K562 (cell line): Measurements from ENCODE around the gene SLC29A3. TPM values are rescaled to one million over a fixed set of nuclear protein-coding genes. Genes with fewer than 3 reads are reported as not detected.

Experiments used
- ATAC-seq: fragments of 200-7000 bp; cut with Tn5 transposase; 3 replicates; pipeline ENCODE4 v1.9.1; 2020; ENCODE audit warnings: moderate library complexity
- BruUV-seq: library from RNA; stranded (reverse); fragments of 400-500 nt; replicated peaks from 2 replicates; lab custom pipeline; 2021; lab: Mats Ljungman, UMichigan
- CTCF ChIA-PET: fragments of 300-600 bp; formaldehyde crosslinking; extraction: SDS; loops from one replicate; lab custom pipeline; 2021; ENCODE audit warnings: low intra/inter-chr PET ratio; lab: Yijun Ruan, JAX
- POLR2A ChIA-PET: fragments of 300-600, 350-650 bp; sonication (Branson Sonifier 250); formaldehyde crosslinking; extraction: SDS; loops from one replicate; lab custom pipeline; 2021; ENCODE audit warnings: antibody characterized with exemption, inconsistent platforms; lab: Yijun Ruan, JAX
- DNase-seq, 4 experiments: peaks; one replicate each; pipeline versions ENCODE4 v3.0.0 to v3.0.0-alpha.2; 2011 to 2018; ENCODE audit warnings: low spot score in 3 of 4, mixed read lengths in 3 of 4; ENCODE audit errors: extremely low read depth in 1 of 4
- FAIRE-seq: peaks from 2 replicates; lab custom pipeline; 2011; peaks lifted over from hg19 to GRCh38; lab: Jason Lieb, UNC
- H2AFZ ChIP-seq: 2 replicates; pipeline ENCODE4 v1.6.0; 2011; ENCODE audit warnings: low read depth, low read length, control low read depth, inconsistent platforms
- H3K27ac ChIP-seq: fragments of 200-600 bp; 3 replicates; pipeline ENCODE4 v1.8.0; 2011; ENCODE audit warnings: low read depth, mild to moderate bottlenecking, control low read depth, inconsistent platforms, low read length, moderate library complexity, mixed read lengths; ENCODE audit errors: extremely low read depth
- H3K27me3 ChIP-seq, 2 experiments: fragments of 300-600 bp in 1 of 2; 2 replicates in 1 of 2; 3 replicates in 1 of 2; pipeline versions ENCODE4 v1.6.0 to v1.8.0; 2011; ENCODE audit warnings: inconsistent platforms in 2 of 2, low read length in 2 of 2, mild to moderate bottlenecking in 1 of 2, mixed read lengths in 1 of 2, moderate library complexity in 1 of 2; ENCODE audit not compliant: control insufficient read depth in 2 of 2, insufficient read depth in 2 of 2
- H3K36me3 ChIP-seq: fragments of 300-600 bp; 3 replicates; pipeline ENCODE4 v1.8.0; 2011; ENCODE audit warnings: mild to moderate bottlenecking, low read length, inconsistent platforms; ENCODE audit not compliant: control insufficient read depth, insufficient read depth
- H3K4me1 ChIP-seq, 2 experiments: fragments of 200-600 bp in 1 of 2; replicated peaks in 1 of 2; 2 replicates in 1 of 2; 3 replicates in 1 of 2; pipeline versions ENCODE4 v1.5.1 to v1.8.0; 2011; ENCODE audit warnings: inconsistent platforms in 2 of 2, low read length in 2 of 2, mild to moderate bottlenecking in 1 of 2, mixed read lengths in 1 of 2, moderate library complexity in 1 of 2; ENCODE audit not compliant: control insufficient read depth in 2 of 2, insufficient read depth in 2 of 2
- H3K4me2 ChIP-seq: 2 replicates; pipeline ENCODE4 v1.6.1; 2011; ENCODE audit warnings: low read length, control low read depth, inconsistent platforms, mixed read lengths; ENCODE audit not compliant: insufficient read depth
- H3K4me3 ChIP-seq: fragments of 200-600 bp; sonication (generic), shearing (Covaris generic); 2 replicates; pipeline ENCODE4 v1.5.1; 2016; ENCODE audit warnings: control low read depth, inconsistent platforms
- H3K79me2 ChIP-seq: fragments of 200-600 bp; 3 replicates; pipeline ENCODE4 v1.8.0; 2011; ENCODE audit warnings: low read length, inconsistent platforms; ENCODE audit not compliant: control insufficient read depth, insufficient read depth
- H3K9ac ChIP-seq, 2 experiments: 2 replicates each; pipeline versions ENCODE4 v1.6.0 to v1.6.1; 2011; ENCODE audit warnings: low read depth in 2 of 2, low read length in 2 of 2, control low read depth in 1 of 2, inconsistent platforms in 1 of 2, mild to moderate bottlenecking in 1 of 2, mixed read lengths in 1 of 2; ENCODE audit not compliant: insufficient read depth in 1 of 2
- H3K9me1 ChIP-seq: one replicate; pipeline ENCODE4 v1.6.0; 2011; ENCODE audit warnings: inconsistent platforms, mild to moderate bottlenecking, low read length, moderate library complexity; ENCODE audit not compliant: control insufficient read depth, insufficient read depth
- H3K9me3 ChIP-seq: replicated peaks from 2 replicates; pipeline ENCODE4 v1.5.1; 2011; ENCODE audit warnings: low read depth, low read length, inconsistent platforms; ENCODE audit not compliant: control insufficient read depth, insufficient read depth
- H4K20me1 ChIP-seq: replicated peaks from 2 replicates; pipeline ENCODE4 v1.6.1; 2011; ENCODE audit warnings: low read length, inconsistent platforms, mixed read lengths; ENCODE audit not compliant: control insufficient read depth, insufficient read depth
- FOXA3 ChIP-seq, 2 experiments: fragments of 450-650 bp in 1 of 2; sonication (generic) in 1 of 2; formaldehyde crosslinking; IDR thresholded peaks in 1 of 2; conservative IDR thresholded peaks in 1 of 2; 2 replicates each; pipeline versions ENCODE4 v1.4.0 to v1.8.0; 2020 to 2022; ENCODE audit warnings: mild to moderate bottlenecking in 2 of 2, missing genetic modification reagents in 1 of 2
- RBBP5 ChIP-seq: fragments of 200-600 bp; sonication (generic); IDR thresholded peaks from 2 replicates; pipeline ENCODE4 v1.6.1; 2012; ENCODE audit warnings: borderline replicate concordance, mild to moderate bottlenecking, low read length, control low read depth, inconsistent platforms; ENCODE audit not compliant: insufficient read depth, poor library complexity, severe bottlenecking
- RBM15 ChIP-seq: fragments of 200-400 bp; formaldehyde crosslinking; IDR thresholded peaks from 2 replicates; pipeline ENCODE4 v1.6.1; 2018; ENCODE audit warnings: mild to moderate bottlenecking, low read length, moderate library complexity; ENCODE audit not compliant: insufficient read depth
- RERE ChIP-seq: sonication (generic); formaldehyde crosslinking; IDR thresholded peaks from 2 replicates; pipeline ENCODE4 v1.8.0; 2023; ENCODE audit warnings: missing genetic modification reagents, mild to moderate bottlenecking, borderline replicate concordance
- ZFX ChIP-seq: sonication (generic); formaldehyde crosslinking; IDR thresholded peaks from 2 replicates; pipeline ENCODE4 v1.8.0; 2022; ENCODE audit warnings: mild to moderate bottlenecking, missing genetic modification reagents, moderate library complexity
- ZNF511 ChIP-seq: sonication (generic); formaldehyde crosslinking; IDR thresholded peaks from 2 replicates; pipeline ENCODE4 v1.8.0; 2022; ENCODE audit warnings: mild to moderate bottlenecking, missing genetic modification reagents
- ZNF512 ChIP-seq: IDR thresholded peaks from 2 replicates; pipeline ENCODE4 v1.6.1; 2016; ENCODE audit warnings: missing genetic modification characterization, missing compliant biosample characterization
- ZNF707 ChIP-seq: fragments of 250-450 bp; sonication (Bioruptor Pico); conservative IDR thresholded peaks from 2 replicates; pipeline ENCODE4 v1.8.0; 2022; ENCODE audit warnings: inconsistent platforms, mild to moderate bottlenecking, moderate library complexity
- WGBS: fragments of 100-300 bp; shearing (Covaris generic); methylation state at CpG from one replicate; pipeline ENCODE4 v1.1.6; 2016; ENCODE audit warnings: low coverage, mixed read lengths; ENCODE audit not compliant: insufficient coverage; ENCODE audit errors: missing lambda C conversion rate; 5-methylcytosine and 5-hydroxymethylcytosine counted together
- in situ Hi-C: fragments of 300-500 bp; cut with MboI; formaldehyde crosslinking; loops from 4 replicates; pipeline ENCODE4 v1.15.0; 2018; ENCODE audit warnings: inconsistent platforms, mixed read lengths
- intact Hi-C: fragments of 100-400 bp; cut with micrococcal nuclease; formaldehyde crosslinking; loops from 2 replicates; pipeline ENCODE4 v1.14.2; 2022
- polyA plus RNA-seq, 8 experiments: library from polyadenylated mRNA; depleted of rRNA in 4 of 8; stranded (reverse) in 5 of 8; unstranded in 3 of 8; fragments of >200 nt; fragmentation: Nextera tagmentation in 2 of 8; fragmentation: Illumina TruSeq in 1 of 8; extraction: Ambion mirVana in 2 of 8; extraction: Trizol in 1 of 8; gene quantifications; 2 replicates each; pipeline versions ENCODE4 v1.2.1 to v1.2.3, GENCODE V29; 2011 to 2014; ENCODE audit warnings: inconsistent platforms in 1 of 8, missing spikeins in 1 of 8
- total RNA-seq, 7 experiments: library from RNA; depleted of rRNA in 6 of 7; stranded (reverse); fragments of >200 nt in 6 of 7; fragmentation: Illumina TruSeq in 2 of 7; extraction: Trizol in 2 of 7; gene quantifications; 2 replicates each; pipeline versions ENCODE4 v1.2.1 to v1.2.3, GENCODE V29; 2011 to 2021; ENCODE audit warnings: low replicate concordance in 1 of 7

SLC29A3 gene
- total and polyA plus RNA-seq, 9 of the 15 experiments (the other 6 are each of a cell fraction or from before 2014, with no cell fraction given): 2.1 to 10.7 (median 4.6) TPM

GRCh38 chr10:71293446-71294084, 25.5 kb upstream of the SLC29A3 start (continued):
- TF ChIP-seq RERE (CRISPR knock-in tag): no peak
- TF ChIP-seq, all 486 proteins: peak for 2

GRCh38 chr10:71294091-71294561, 24.9 kb upstream of the SLC29A3 start:
- WGBS: 41% methylated on average over 6 of the region's 6 CpGs
- DNase-seq (no peak), ATAC-seq (no peak), FAIRE-seq (no peak)
- Histone ChIP-seq H3K36me3 (no peaks in the 10 kb centered on the region), H4K20me1 (peaks cover 2% of the 10 kb centered on the region; the same call in 1 of the 2 replicates), H3K9me3 (no peaks in the 10 kb centered on the region), H3K4me2 (no peak overlapping the region), H3K27me3 (peaks cover 0 to 26% of the 10 kb centered on the region in 2 experiments; a peak in 2 of 5 replicates), H3K79me2 (no peaks in the 10 kb centered on the region), H2AFZ (no peak overlapping the region), H3K9ac (no peak overlapping the region), H3K9me1 (no peaks in the 10 kb centered on the region), H3K27ac (no peak overlapping the region), H3K4me3 (no peak overlapping the region), H3K4me1 (peaks cover 3 to 17% of the 10 kb centered on the region in 2 experiments; a peak in 4 of 5 replicates)
- ChIA-PET POLR2A (no interaction called here), CTCF (interaction anchor here (0.6 kb wide), 1 partner anchor 84 kb away, joined by 4 read pairs; no protein-coding TSS in a partner anchor)
- intact Hi-C loops (no loop called here), in situ Hi-C loops (no loop called here)
- TF ChIP-seq RBM15 (no peak), ZNF511 (CRISPR knock-in tag) (no peak), ZNF512 (no peak), RBBP5 (no peak), FOXA3 (CRISPR knock-in tag; conservative IDR thresholded peaks at IDR 0.05 in 1 of 2, IDR thresholded peaks at IDR 0.05 in 1 of 2) (no peak), ZNF707 (CRISPR knock-in tag) (no peak), ZFX (CRISPR knock-in tag) (no peak)
- no TSS peak for BruUV-seq
